Kidney epithelial cell (primary cell): Measurements from ENCODE around the gene LEMD1. TPM values are rescaled to one million over a fixed set of nuclear protein-coding genes. Genes with fewer than 3 reads are reported as not detected.
"Not testable (repeated sequence)": the region's sequence is repeated elsewhere in the genome, so short reads cannot be mapped to it uniquely, and the experiment has no call there.

Source experiments
- DNase-seq: peaks from one replicate; pipeline ENCODE4 v3.0.0-alpha.2; 2010; ENCODE audit warnings: low read depth
- H3K27me3 ChIP-seq: 2 replicates; pipeline ENCODE4 v1.6.0; 2011; ENCODE audit warnings: low read length; ENCODE audit not compliant: control insufficient read depth, insufficient read depth
- H3K36me3 ChIP-seq: 2 replicates; pipeline ENCODE4 v1.5.1; 2011; ENCODE audit warnings: low read length; ENCODE audit not compliant: control insufficient read depth, insufficient read depth
- H3K4me3 ChIP-seq: 2 replicates; pipeline ENCODE4 v1.5.1; 2011; ENCODE audit warnings: low read depth, mild to moderate bottlenecking, control low read depth, low read length
- total RNA-seq: library from RNA; depleted of rRNA; stranded (reverse); fragments of >200 nt; gene quantifications from 2 replicates; pipeline ENCODE4 v1.2.3, GENCODE V29; 2015
- TF ChIP-seq, protein P1 (sequence below): IDR thresholded peaks from 2 replicates; pipeline ENCODE4 v1.5.1; 2011; ENCODE audit warnings: mild to moderate bottlenecking, moderate library complexity, low read length, control low read depth, inconsistent platforms; ENCODE audit not compliant: insufficient read depth, poor library complexity, severe bottlenecking

LEMD1 gene
- total RNA-seq, 1 donor from 2014 or later, result 5.1 TPM

DNA sequence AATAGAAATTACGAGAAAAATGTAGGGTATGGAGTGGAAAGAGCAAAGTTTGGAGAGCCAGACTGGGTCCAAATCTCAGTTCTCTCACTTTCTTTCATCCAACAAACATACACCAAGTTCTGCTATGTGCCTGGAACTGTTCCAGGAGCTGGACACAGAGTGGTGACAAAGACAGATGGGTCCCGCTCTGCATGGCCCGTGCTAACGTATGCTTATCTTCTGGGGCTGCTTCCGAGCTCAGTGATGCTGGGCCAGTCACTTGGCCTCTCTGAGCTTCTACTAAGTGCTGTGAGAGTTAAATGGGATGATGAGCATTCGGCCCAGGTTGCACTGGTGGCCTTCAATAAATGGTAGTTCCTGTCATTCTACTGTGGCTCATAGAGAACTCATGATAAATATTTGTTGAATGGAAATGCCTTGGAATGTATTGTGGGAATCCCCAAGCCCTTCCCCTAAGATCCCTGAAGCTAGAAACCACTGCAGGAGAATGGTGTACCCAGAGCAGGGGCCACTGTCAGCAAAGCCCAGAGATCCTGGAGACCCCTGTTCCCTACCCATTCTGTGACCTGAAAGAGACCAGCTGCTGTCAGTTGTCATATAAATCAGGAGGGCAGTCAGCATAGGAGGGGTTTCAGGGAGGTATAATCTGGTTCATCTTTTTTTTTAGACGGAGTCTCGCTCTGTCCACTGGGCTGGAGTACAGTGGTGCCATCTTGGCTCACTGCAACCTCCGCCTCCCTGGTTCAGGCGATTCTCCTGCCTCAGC is 3.8 kb downstream of the LEMD1 start:
- Histone ChIP-seq H3K27me3 (peaks cover 9% of the 10 kb centered on the region), H3K4me3 (no peak overlapping the region), H3K36me3 (no peaks in the 10 kb centered on the region)
- DNase-seq, result no peak
- TF ChIP-seq, protein P1, sequence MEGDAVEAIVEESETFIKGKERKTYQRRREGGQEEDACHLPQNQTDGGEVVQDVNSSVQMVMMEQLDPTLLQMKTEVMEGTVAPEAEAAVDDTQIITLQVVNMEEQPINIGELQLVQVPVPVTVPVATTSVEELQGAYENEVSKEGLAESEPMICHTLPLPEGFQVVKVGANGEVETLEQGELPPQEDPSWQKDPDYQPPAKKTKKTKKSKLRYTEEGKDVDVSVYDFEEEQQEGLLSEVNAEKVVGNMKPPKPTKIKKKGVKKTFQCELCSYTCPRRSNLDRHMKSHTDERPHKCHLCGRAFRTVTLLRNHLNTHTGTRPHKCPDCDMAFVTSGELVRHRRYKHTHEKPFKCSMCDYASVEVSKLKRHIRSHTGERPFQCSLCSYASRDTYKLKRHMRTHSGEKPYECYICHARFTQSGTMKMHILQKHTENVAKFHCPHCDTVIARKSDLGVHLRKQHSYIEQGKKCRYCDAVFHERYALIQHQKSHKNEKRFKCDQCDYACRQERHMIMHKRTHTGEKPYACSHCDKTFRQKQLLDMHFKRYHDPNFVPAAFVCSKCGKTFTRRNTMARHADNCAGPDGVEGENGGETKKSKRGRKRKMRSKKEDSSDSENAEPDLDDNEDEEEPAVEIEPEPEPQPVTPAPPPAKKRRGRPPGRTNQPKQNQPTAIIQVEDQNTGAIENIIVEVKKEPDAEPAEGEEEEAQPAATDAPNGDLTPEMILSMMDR, result no peak

DNA sequence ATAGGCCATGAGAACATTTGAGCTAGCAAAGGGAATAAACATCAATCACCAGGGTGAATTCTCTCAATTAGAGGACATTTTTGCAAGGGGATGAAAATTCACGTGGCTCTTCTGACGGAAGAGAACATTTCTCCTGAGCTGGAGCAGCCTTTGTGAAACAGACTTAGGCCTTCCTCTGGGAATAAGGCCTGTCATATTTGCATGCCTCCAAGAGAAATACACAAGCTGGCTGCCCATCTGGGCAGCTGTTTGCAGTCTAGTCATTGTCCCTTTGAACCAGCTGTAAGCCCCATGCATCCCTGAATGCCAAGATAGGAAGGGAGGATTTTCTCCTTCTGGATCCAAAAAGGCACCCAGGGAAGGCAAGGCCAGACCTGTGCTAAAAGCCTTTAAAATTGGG is 5.5 kb downstream of the LEMD1 start:
- no peak overlapping the region for H3K4me3 ChIP-seq
- TF ChIP-seq, protein P1, result no peak
- H3K27me3 ChIP-seq, result peaks cover 2% of the 10 kb centered on the region
- no peak for DNase-seq
- no peaks in the 10 kb centered on the region for H3K36me3 ChIP-seq

DNA sequence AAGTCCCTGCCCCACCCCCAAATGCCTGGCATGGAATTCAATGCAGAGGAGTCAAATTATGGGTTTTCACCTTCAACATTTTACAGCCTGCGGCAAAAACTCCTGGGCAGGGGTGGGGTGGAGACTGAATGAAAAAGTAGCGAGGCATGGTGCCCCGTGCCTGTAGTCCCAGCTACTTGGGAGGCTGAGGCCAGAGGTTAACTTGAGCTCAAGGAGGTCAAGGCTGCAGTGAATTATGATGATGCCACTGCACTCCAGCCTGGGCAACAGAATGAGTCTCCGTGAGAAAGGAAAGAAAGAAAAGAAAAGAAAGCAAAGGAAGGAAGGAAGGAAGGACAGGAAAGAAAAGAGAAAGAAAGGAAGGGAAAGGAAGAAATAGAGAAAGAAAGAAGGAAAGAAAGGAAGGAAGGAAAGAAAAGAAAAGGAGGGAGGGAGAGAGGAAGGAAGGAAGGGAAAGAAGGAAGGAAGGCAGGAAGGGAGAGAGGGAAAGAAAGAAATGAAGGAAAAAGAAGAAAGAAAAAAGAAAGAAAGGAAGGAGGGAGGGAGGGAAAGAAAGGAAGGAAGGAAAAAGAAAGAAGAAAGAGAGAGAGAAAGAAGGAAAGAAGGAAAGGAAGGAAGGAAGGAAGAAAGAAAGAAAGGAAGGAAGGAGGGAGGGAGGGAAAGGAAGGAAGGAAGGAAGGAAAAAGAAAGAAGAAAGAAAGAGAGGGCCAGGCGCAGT is 11.1 kb downstream of the LEMD1 start:
- Histone ChIP-seq H3K4me3 (no peak overlapping the region), H3K36me3 (no peaks in the 10 kb centered on the region), H3K27me3 (peaks cover 4% of the 10 kb centered on the region)
- no peak for DNase-seq
- TF ChIP-seq, protein P1, result no peak

DNA sequence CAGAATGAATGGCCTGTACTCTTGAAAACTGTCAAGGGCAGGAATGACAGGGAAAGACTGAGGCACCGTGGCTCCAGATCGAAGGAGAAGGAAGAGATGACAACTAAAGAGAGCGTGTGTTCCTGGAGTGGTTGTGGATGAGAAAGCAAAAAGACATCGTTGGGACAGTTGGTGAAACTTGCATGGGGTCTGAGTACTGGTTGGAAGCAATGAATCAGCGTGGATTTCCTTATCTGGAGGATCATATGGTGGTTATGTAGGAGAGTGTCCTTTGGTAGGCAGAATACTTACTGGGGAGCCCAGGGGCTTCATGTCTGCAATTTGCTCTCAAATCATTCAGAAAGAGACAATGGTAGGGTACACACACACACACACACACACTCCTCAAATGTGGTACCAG is 13.9 kb downstream of the LEMD1 start:
- H3K36me3 ChIP-seq, result no peaks in the 10 kb centered on the region
- H3K4me3 ChIP-seq, result no peak overlapping the region
- H3K27me3 ChIP-seq, result peaks cover 4% of the 10 kb centered on the region
- no peak for DNase-seq
- TF ChIP-seq, protein P1, result no peak

DNA sequence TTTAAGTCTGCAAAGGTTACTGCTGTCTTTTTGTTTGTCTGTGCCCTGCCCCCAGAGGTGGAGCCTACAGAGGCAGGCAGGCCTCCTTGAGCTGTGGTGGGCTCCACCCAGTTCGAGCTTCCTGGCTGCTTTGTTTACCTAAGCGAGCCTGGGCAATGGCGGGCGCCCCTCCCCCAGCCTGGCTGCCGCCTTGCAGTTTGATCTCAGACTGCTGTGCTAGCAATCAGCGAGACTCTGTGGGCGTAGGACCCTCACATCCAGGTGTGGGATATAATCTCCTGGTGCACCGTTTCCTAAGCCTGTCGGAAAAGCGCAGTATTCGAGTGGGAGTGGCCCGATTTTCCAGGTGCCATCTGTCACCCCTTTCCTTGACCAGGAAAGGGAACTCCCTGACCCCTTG is 15.6 kb downstream of the LEMD1 start:
- DNase-seq, H3K4me3 ChIP-seq, H3K36me3 ChIP-seq, H3K27me3 ChIP-seq: not testable (repeated sequence)

DNA sequence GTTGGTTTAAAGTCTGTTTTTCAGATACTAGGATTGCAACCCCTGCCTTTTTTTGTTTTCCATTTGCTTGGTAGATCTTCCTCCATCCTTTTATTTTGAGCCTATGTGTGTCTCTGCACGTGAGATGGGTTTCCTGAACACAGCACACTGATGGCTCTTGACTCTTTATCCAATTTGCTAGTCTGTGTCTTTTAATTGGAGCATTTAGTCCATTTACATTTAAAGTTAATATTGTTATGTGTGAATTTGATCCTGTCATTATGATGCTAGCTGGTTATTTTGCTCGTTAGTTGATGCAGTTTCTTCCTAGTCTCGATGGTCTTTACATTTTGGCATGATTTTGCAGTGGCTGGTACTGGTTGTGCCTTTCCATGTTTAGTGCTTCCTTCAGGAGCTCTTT is 17.4 kb downstream of the LEMD1 start:
- not testable (repeated sequence) for DNase-seq, H3K27me3 ChIP-seq, H3K36me3 ChIP-seq, H3K4me3 ChIP-seq
